Mammary epithelial cell (primary cell): ENCODE measurements around the gene MACROD1.

ENCODE experiments used
- EZH2 ChIP-seq: IDR thresholded peaks from 2 replicates; pipeline ENCODE4 v1.6.1; 2012; ENCODE audit warnings: low read length, inconsistent platforms, borderline replicate concordance
- TF ChIP-seq, protein P1 (sequence below), 2 donors: IDR thresholded peaks in 1 of 2; conservative IDR thresholded peaks in 1 of 2; 2 replicates each; pipeline ENCODE4 v1.5.1; 2011 to 2012; ENCODE audit warnings: inconsistent platforms in 2 of 2, low read length in 2 of 2, mild to moderate bottlenecking in 2 of 2, control low read depth in 1 of 2, low read depth in 1 of 2; ENCODE audit not compliant: insufficient read depth in 1 of 2; ENCODE audit errors: extremely low read depth in 1 of 2

DNA sequence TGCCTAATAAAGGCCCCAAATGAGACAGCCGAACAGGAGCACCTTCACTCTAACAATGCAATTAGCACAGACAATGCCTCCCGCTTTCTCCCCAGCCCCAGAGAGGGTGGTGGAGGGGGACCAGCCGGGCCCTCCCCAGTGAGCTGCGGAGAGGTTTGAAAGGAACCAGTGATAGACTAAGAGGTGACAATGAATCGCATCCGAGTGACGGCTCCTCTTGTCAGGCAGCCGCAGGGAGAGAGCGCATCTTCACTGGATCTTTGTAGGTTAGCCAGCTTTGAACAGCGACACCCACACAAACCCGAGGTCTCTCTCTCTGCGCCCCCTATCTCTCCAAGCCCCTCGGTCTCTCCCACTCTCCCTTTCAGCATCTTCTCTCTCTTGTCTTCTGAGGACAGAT lies 102.1 kb downstream of the MACROD1 start:
- TF ChIP-seq, protein P1, sequence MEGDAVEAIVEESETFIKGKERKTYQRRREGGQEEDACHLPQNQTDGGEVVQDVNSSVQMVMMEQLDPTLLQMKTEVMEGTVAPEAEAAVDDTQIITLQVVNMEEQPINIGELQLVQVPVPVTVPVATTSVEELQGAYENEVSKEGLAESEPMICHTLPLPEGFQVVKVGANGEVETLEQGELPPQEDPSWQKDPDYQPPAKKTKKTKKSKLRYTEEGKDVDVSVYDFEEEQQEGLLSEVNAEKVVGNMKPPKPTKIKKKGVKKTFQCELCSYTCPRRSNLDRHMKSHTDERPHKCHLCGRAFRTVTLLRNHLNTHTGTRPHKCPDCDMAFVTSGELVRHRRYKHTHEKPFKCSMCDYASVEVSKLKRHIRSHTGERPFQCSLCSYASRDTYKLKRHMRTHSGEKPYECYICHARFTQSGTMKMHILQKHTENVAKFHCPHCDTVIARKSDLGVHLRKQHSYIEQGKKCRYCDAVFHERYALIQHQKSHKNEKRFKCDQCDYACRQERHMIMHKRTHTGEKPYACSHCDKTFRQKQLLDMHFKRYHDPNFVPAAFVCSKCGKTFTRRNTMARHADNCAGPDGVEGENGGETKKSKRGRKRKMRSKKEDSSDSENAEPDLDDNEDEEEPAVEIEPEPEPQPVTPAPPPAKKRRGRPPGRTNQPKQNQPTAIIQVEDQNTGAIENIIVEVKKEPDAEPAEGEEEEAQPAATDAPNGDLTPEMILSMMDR (conservative IDR thresholded peaks at IDR 0.05 in 1 of 2, IDR thresholded peaks at IDR 0.05 in 1 of 2; ENCODE audit: extremely low read depth in 1 of 2, insufficient read depth in 1 of 2, low read depth in 1 of 2, low read length in 2 of 2) = no peak
- TF ChIP-seq EZH2 = no peak
